CD4-positive, alpha-beta T cell (primary cell): Measurements from ENCODE around the gene OAT. TPM values are rescaled to one million over a fixed set of nuclear protein-coding genes. Genes with fewer than 3 reads are reported as not detected.

Experiments used
- ATAC-seq: fragments of 200-7000 bp; cut with Tn5 transposase; one replicate; pipeline ENCODE4 v1.10.0; 2022; ENCODE audit warnings: mild to moderate bottlenecking; ENCODE audit not compliant: poor library complexity
- CTCF ChIA-PET: fragments of 350-600 bp; sonication (Branson Sonifier 250); formaldehyde crosslinking; loops from one replicate; lab custom pipeline; 2021; ENCODE audit warnings: antibody characterized with exemption, inconsistent platforms; lab: Charles Lee
- POLR2A ChIA-PET: fragments of 350-600 bp; sonication (Branson Sonifier 250); formaldehyde crosslinking; loops from one replicate; lab custom pipeline; 2021; ENCODE audit warnings: antibody characterized with exemption, inconsistent platforms; lab: Charles Lee
- DNase-seq, 14 experiments: peaks; one replicate each; pipeline ENCODE4 v3.0.0-alpha.2; 2013 to 2020; ENCODE audit warnings: mixed read lengths in 2 of 14
- H3K27ac ChIP-seq, 2 donors: one replicate each; pipeline versions ENCODE4 v1.5.1 to v1.7.0; 2013; ENCODE audit warnings: low read length in 2 of 2, low read depth in 1 of 2, mild to moderate bottlenecking in 1 of 2
- H3K27me3 ChIP-seq, 2 experiments: 1 replicate in 1 of 2; 2 replicates in 1 of 2; pipeline versions ENCODE4 v1.6.1 to v1.7.0; 2013; ENCODE audit warnings: low read length in 2 of 2, control low read depth in 1 of 2, mild to moderate bottlenecking in 1 of 2, moderate library complexity in 1 of 2; ENCODE audit not compliant: insufficient read depth in 2 of 2, control insufficient read depth in 1 of 2
- H3K36me3 ChIP-seq: one replicate; pipeline ENCODE4 v1.6.1; 2013; ENCODE audit warnings: low read length, control low read depth; ENCODE audit not compliant: insufficient read depth
- H3K4me1 ChIP-seq: one replicate; pipeline ENCODE4 v1.6.1; 2013; ENCODE audit warnings: low read length, control low read depth; ENCODE audit not compliant: insufficient read depth
- H3K4me3 ChIP-seq: one replicate; pipeline ENCODE4 v1.5.1; 2013; ENCODE audit warnings: mild to moderate bottlenecking, low read length, moderate library complexity
- H3K9me3 ChIP-seq, 2 experiments: 1 replicate in 1 of 2; 2 replicates in 1 of 2; pipeline versions ENCODE4 v1.6.1 to v1.7.0; 2013; ENCODE audit warnings: low read length in 2 of 2, mild to moderate bottlenecking in 2 of 2, control low read depth in 1 of 2, moderate library complexity in 1 of 2; ENCODE audit not compliant: control insufficient read depth in 1 of 2, insufficient read depth in 1 of 2
- H3K27ac Mint-ChIP-seq: one replicate; pipeline ENCODE4 v1.8.0; 2020; ENCODE audit warnings: mixed read lengths
- H3K27me3 Mint-ChIP-seq: one replicate; pipeline ENCODE4 v1.8.0; 2021; ENCODE audit warnings: mixed read lengths
- H3K36me3 Mint-ChIP-seq: one replicate; pipeline ENCODE4 v1.8.0; 2021; ENCODE audit warnings: low read depth, mixed read lengths
- H3K4me1 Mint-ChIP-seq: one replicate; pipeline ENCODE4 v1.8.0; 2021; ENCODE audit warnings: low read depth, mixed read lengths
- H3K4me3 Mint-ChIP-seq: one replicate; pipeline ENCODE4 v1.8.0; 2020; ENCODE audit warnings: mild to moderate bottlenecking, mixed read lengths
- H3K9me3 Mint-ChIP-seq: one replicate; pipeline ENCODE4 v1.8.0; 2020; ENCODE audit warnings: mixed read lengths
- intact Hi-C, 2 experiments: fragments of 100-400 bp; cut with DNase I in 1 of 2; cut with micrococcal nuclease in 1 of 2; formaldehyde crosslinking; loops; one replicate each; pipeline versions ENCODE4 v1.15.1 to v1.9.0; 2023 to 2025; cut with DNase I, micrococcal nuclease
- total RNA-seq, 174 experiments: library from RNA in 2 of 174; stranded (reverse) in 2 of 174; gene quantifications; one replicate each; pipeline ENCODE4 v1.2.3 and lab custom pipeline; 2021 to 2026
- TF ChIP-seq, protein P1 (sequence below): fragments of 200-600 bp; IDR thresholded peaks from one replicate; pipeline ENCODE4 v1.8.0; 2022; ENCODE audit warnings: antibody characterized with exemption, mild to moderate bottlenecking

The OAT gene
- total RNA-seq, 2 experiments from 2014 or later: 48.5 to 54.9 TPM

DNA sequence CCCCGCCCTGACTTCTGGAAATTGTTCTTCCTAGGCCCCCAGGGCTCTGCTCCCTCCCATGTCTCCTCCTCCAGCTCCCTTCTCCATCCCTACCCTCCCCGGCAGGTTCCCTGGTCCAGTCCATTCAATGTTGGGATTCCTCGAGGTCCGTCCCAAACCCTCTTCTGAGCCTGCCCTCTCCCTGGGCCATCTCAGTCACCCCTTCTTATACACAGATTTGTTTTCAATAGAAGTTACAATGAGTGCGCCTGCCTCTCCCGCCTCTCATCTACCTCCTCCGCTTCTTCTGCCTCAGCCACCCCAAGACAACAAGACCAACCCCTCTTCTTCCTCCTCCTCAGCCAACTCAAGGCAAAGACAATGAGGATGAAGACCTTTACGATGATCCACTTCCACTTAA is 67.9 kb downstream of the OAT start:
- Histone ChIP-seq H3K27ac (no peak overlapping the region), H3K4me1 (peaks cover 9% of the 10 kb centered on the region), H3K4me3 (no peak overlapping the region), H3K9me3 (no peaks in the 10 kb centered on the region), H3K27me3 (no peaks in the 10 kb centered on the region), H3K36me3 (no peaks in the 10 kb centered on the region)
- ATAC-seq (no peak), DNase-seq (no peak)
- Mint-ChIP-seq H3K27me3 (peaks cover 5% of the 10 kb centered on the region), H3K27ac (no peak overlapping the region), H3K4me1 (peaks cover 15% of the 10 kb centered on the region), H3K9me3 (no peaks in the 10 kb centered on the region), H3K36me3 (no peaks in the 10 kb centered on the region), H3K4me3 (no peak overlapping the region)
- ChIA-PET POLR2A (no interaction called here), CTCF (no interaction called here)
- TF ChIP-seq, protein P1, sequence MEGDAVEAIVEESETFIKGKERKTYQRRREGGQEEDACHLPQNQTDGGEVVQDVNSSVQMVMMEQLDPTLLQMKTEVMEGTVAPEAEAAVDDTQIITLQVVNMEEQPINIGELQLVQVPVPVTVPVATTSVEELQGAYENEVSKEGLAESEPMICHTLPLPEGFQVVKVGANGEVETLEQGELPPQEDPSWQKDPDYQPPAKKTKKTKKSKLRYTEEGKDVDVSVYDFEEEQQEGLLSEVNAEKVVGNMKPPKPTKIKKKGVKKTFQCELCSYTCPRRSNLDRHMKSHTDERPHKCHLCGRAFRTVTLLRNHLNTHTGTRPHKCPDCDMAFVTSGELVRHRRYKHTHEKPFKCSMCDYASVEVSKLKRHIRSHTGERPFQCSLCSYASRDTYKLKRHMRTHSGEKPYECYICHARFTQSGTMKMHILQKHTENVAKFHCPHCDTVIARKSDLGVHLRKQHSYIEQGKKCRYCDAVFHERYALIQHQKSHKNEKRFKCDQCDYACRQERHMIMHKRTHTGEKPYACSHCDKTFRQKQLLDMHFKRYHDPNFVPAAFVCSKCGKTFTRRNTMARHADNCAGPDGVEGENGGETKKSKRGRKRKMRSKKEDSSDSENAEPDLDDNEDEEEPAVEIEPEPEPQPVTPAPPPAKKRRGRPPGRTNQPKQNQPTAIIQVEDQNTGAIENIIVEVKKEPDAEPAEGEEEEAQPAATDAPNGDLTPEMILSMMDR: no peak
- intact Hi-C loops: no loop called here

DNA sequence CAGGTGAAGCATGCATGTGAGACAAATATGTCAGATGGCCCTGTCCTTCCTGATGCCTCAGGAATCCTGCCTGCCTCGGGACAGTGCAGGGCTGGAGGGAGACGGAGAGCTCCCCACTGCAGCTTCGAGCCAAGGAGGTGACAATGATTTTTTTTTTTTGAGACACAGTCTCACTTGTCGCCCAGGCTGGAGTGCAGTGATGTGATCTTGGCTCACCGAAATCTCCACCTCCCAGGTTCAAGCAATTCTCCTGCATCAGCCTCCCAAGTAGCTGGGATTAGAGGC is 68.8 kb downstream of the OAT start:
- Mint-ChIP-seq H3K27ac (no peak overlapping the region), H3K4me1 (peaks cover 10% of the 10 kb centered on the region), H3K27me3 (peaks cover 5% of the 10 kb centered on the region), H3K4me3 (no peak overlapping the region), H3K9me3 (no peaks in the 10 kb centered on the region), H3K36me3 (no peaks in the 10 kb centered on the region)
- Histone ChIP-seq H3K27me3 (no peaks in the 10 kb centered on the region), H3K36me3 (no peaks in the 10 kb centered on the region), H3K4me3 (no peak overlapping the region), H3K4me1 (peaks cover 7% of the 10 kb centered on the region), H3K27ac (no peak overlapping the region), H3K9me3 (no peaks in the 10 kb centered on the region)
- intact Hi-C loops: no loop called here
- TF ChIP-seq, protein P1: no peak
- ATAC-seq (no peak), DNase-seq (no peak)
- CTCF ChIA-PET: no interaction called here
- POLR2A ChIA-PET: no interaction called here

DNA sequence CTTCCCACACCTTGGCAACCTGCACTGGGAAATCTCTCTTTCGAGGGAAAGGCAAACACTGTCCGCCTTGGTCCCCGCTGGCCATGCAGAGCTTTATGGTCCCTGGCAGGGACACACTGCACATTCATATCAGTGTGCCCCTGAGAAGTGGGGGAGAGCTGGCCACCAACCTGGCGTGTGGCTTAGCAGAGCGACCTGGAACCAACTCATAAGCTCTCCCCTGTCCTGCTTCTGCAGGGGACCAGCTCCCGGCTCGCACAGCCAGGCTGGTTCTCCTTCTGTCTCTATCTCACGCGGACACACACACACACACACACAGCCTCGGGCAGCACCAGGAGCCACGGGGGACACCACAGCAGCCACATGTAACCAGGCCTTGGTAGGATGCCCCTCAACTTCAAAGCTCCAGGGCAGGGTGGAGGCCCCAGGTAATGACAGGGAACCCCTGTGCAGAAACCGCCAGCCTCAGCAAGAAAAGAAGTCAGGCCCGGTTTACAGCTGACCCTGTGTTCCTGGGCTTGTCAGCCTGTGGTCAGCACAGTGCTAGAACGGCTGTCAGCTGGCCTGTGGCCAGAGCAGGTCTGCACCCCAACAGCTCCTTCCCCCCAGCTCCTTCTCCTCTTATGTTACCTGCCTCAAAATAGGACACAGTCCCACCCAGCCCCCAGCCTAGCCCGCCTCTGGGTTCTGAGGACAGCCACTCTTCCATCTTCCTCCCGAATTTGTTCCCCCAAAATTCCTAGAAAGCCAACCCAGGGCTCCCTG is 69.3 kb downstream of the OAT start:
- no peaks in the 10 kb centered on the region for H3K36me3 ChIP-seq
- intact Hi-C loops: no loop called here
- H3K4me1 ChIP-seq: peaks cover 2% of the 10 kb centered on the region
- H3K9me3 Mint-ChIP-seq: no peaks in the 10 kb centered on the region
- CTCF ChIA-PET: no interaction called here
- H3K27ac ChIP-seq: no peak overlapping the region
- H3K4me3 ChIP-seq: no peak overlapping the region
- H3K9me3 ChIP-seq: no peaks in the 10 kb centered on the region
- POLR2A ChIA-PET: no interaction called here
- ATAC-seq (no peak), DNase-seq (no peak)
- TF ChIP-seq, protein P1: no peak
- no peak overlapping the region for H3K27ac Mint-ChIP-seq
- H3K36me3 Mint-ChIP-seq: no peaks in the 10 kb centered on the region
- H3K4me1 Mint-ChIP-seq: peaks cover 5% of the 10 kb centered on the region
- peaks cover 5% of the 10 kb centered on the region for H3K27me3 Mint-ChIP-seq
- no peak overlapping the region for H3K4me3 Mint-ChIP-seq
- H3K27me3 ChIP-seq: no peaks in the 10 kb centered on the region
